GM18498 (cell line): ENCODE results near the gene ESRP2.

Experiments used
- ATAC-seq: cut with Tn5 transposase; IDR thresholded peaks from one replicate; pipeline ENCODE4 v1.9.1; 2021; ENCODE audit warnings: mild to moderate bottlenecking, moderate library complexity; ENCODE audit not compliant: unreplicated experiment

The ESRP2 gene

GRCh38 chr16:68227183-68227793, 8.6 kb downstream of the ESRP2 start:
- no peak for ATAC-seq

GRCh38 chr16:68226116-68226515, 9.8 kb downstream of the ESRP2 start:
- ATAC-seq, result no peak

GRCh38 chr16:68223072-68223471, 12.9 kb downstream of the ESRP2 start:
- no peak for ATAC-seq

GRCh38 chr16:68219725-68220351, 16.1 kb downstream of the ESRP2 start:
- no peak for ATAC-seq

GRCh38 chr16:68217506-68217905, 18.4 kb downstream of the ESRP2 start:
- ATAC-seq, result no peak

- ATAC-seq, result no peak
Observed at GRCh38 chr16:68216240-68216639, 19.7 kb downstream of the ESRP2 start.

GRCh38 chr16:68215302-68215701, 20.6 kb downstream of the ESRP2 start:
- ATAC-seq, result no peak

- no peak for ATAC-seq
Observed at GRCh38 chr16:68214726-68215125, 21.2 kb downstream of the ESRP2 start.

GRCh38 chr16:68206245-68206644, 29.7 kb downstream of the ESRP2 start:
- ATAC-seq, result no peak

GRCh38 chr16:68202091-68202519, 33.8 kb downstream of the ESRP2 start:
- ATAC-seq, result no peak

GRCh38 chr16:68200088-68200783, 35.7 kb downstream of the ESRP2 start:
- no peak for ATAC-seq

- no peak for ATAC-seq
Observed at GRCh38 chr16:68197250-68197649, 38.7 kb downstream of the ESRP2 start.

- no peak for ATAC-seq
Observed at GRCh38 chr16:68194251-68194650, 41.7 kb downstream of the ESRP2 start.

- no peak for ATAC-seq
Observed at GRCh38 chr16:68190736-68191510, 45.0 kb downstream of the ESRP2 start.

GRCh38 chr16:68190081-68190480, 45.8 kb downstream of the ESRP2 start:
- no peak for ATAC-seq

- no peak for ATAC-seq
Observed at GRCh38 chr16:68188170-68188569, 47.8 kb downstream of the ESRP2 start.

GRCh38 chr16:68187505-68187904, 48.4 kb downstream of the ESRP2 start:
- ATAC-seq, result no peak

- no peak for ATAC-seq
Observed at GRCh38 chr16:68186877-68187276, 49.0 kb downstream of the ESRP2 start.

- ATAC-seq, result no peak
Observed at GRCh38 chr16:68183046-68183445, 52.9 kb downstream of the ESRP2 start.

GRCh38 chr16:68179855-68180254, 56.1 kb downstream of the ESRP2 start:
- no peak for ATAC-seq

GRCh38 chr16:68179196-68179795, 56.6 kb downstream of the ESRP2 start:
- ATAC-seq, result no peak
